Activated T-helper 9 cell treated with anti-CD3 and anti-CD28 coated beads, Interleukin-2, amount 50 U/mL, for 16 hours (primary cell): ENCODE measurements around the gene KIF24.
"Not testable (repeated sequence)": the region's sequence is repeated elsewhere in the genome, so short reads cannot be mapped to it uniquely, and the experiment has no call there.

Experiments
- DNase-seq: peaks from one replicate; pipeline ENCODE4 v3.0.0-alpha.2; 2020; ENCODE audit warnings: low read depth

KIF24 gene

GRCh38 chr9:34328987-34329832 lies at the start of gene KIF24, which contains the start of gene NUDT2:
KIF24 (minus strand) TSS chr9:34329268; CDS start chr9:34311346, 17,922 bp downstream.
NUDT2 (plus strand) TSS chr9:34329569; CDS start chr9:34339040, 9,471 bp downstream.
- peak; percentile 92 for DNase-seq

- no peak for DNase-seq
Measured at GRCh38 chr9:34378376-34379060, 49.5 kb upstream of the KIF24 start.

GRCh38 chr9:34377404-34377746 lies 48.3 kb upstream of the KIF24 start:
- DNase-seq, result no peak

GRCh38 chr9:34376596-34377403 lies 47.7 kb upstream of the KIF24 start, which contains the start of gene MYORG:
MYORG (minus strand) TSS chr9:34376898; CDS start chr9:34372943, 3,955 bp downstream.
- DNase-seq, result peak; percentile 95

GRCh38 chr9:34375901-34376595 lies 47.0 kb upstream of the KIF24 start:
- DNase-seq, result peak; percentile 29

DNA sequence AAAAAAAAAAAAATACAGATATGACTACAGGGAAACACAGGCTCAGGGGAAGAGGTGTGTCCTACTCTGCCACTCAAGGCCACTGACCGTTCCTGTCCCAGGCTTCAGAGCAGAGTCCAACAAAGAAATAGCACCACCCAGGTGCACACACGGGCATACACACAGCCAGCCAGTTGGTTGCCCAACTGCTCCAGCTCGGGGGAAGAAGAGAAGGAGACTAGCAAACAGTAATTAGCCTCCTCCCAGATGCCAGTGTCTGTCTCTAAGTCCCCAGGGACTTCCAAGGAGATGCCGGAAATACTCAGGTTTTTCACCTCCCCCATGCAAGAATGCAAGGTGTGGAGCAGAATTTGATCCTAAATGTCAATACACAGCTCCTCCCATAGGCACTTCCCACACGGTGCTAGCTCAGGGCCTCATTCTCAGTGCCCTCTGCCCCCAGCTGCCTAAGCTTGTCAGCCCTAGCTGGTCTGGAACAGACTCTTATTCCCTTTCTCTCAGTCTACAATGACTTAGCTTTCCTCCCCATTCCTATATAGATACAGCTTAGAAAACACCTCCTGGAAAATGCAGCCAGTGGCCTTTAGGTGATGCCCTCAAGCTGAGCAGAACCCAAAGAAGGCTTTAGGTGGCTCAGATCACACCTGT lies 46.0 kb upstream of the KIF24 start:
- DNase-seq, result no peak

- no peak for DNase-seq
Measured at GRCh38 chr9:34374339-34374738, 45.3 kb upstream of the KIF24 start.

- no peak for DNase-seq
Measured at GRCh38 chr9:34373749-34374148, 44.7 kb upstream of the KIF24 start.

DNA sequence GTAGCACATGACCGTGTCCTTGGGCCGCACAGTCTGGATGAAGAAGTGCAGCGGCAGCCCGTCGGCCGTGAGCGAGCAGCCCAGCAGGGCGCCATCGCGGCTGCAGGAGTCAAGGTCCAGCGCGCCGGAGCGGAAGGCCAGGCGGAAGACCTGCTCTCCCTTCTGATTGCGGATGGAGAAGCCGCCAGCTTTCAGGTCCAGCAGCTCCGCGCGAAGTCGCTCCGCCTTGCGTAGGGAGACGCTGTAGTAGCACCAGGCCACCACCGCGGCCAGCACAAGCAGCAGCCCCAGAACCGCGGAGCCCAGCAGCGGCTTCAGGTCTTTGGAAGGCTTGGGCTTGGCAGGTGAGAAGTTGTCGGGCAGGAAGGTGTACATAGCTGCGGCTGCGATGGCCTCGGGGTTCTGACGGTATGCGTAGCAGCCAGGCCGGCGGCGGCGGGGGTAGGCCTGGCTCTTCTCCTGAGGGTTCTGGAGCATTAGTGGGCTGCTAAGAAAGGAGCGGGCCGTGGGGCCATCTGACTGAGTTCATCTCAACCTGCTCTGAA lies 43.5 kb upstream of the KIF24 start:
- DNase-seq, result no peak

DNA sequence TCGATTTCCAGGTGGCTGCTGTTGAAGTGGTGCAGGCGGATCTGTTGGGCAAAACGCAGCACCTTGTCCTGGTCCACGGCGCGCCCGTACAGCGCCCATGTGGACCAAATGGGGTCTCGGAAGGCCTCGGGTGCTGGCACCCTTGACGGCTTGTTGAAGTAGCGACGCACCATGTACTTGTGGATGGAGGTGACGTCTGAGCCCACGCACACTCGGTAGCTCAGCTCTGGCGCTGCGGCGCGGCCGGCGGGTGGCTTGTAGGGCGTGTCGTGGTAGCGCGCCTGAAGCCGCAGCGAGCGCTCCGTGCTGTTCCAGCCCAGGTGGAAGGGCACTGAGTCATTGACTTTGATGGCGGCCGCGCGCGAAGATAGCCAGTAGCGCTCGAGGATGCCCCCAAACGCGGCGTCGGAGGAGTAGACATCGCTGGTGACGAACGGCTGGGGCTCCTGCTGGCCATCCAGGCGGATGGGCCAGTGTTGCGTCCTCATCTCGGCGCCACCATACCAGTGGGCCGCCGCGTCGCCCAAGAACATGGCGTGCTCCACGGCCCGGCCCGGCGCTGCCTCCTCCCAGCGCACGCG lies 42.9 kb upstream of the KIF24 start:
- DNase-seq, result no peak

- DNase-seq, result no peak
Measured at GRCh38 chr9:34370970-34371880, 42.2 kb upstream of the KIF24 start.

- no peak for DNase-seq
Measured at GRCh38 chr9:34370335-34370969, 41.4 kb upstream of the KIF24 start.

- no peak for DNase-seq
Measured at GRCh38 chr9:34369636-34370035, 40.6 kb upstream of the KIF24 start.

DNA sequence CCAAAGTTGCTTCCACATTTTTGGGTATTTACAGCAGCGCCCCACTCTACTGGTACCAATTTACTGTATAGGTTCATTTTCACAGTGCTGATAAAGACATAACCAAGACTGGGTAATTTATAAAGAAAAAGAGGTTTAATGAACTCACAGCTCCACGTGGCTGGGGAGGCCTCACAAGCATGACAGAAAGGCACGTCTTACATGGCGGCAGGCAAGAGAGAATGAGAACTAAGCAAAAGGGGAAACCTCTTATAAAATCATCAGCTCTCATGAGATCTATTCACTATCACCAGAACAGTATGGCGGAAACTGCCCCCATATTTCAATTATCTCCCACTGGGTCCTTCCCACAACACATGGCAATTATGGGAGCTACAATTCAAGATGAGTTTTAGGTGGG lies 39.7 kb upstream of the KIF24 start:
- DNase-seq, result not testable (repeated sequence)

DNA sequence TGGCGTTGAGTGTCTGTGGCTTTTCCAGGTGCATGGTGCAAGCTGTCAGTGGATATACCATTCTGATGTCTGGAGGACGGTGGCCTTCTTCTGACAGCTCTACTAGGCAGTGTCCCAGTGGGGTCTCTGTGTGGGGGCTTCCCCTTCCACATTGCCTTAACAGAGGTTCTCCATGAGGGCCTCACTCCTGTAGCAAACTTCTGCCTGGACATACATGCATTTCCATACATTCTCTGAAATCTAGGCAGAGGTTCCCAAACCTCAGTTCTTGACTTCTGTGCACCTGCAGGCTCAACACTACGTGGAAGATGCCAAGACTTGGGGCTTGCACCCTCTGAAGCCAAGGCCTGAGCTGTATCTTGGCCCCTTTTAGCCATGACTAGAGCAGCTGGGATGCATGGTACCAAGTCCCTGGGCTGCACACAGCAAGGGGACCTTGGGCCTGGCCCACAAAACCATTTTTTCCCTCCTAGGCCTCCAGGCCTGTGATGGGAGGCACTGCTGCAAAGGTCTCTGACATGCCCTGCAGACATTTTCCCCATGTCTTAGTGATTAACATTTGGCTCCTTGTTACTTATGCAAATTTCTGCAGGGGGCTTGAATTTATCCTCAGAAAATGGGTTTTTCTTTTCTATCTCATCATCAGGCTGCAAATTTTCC lies 38.8 kb upstream of the KIF24 start:
- not testable (repeated sequence) for DNase-seq

GRCh38 chr9:34366365-34366764 lies 37.3 kb upstream of the KIF24 start:
- DNase-seq, result no peak

DNA sequence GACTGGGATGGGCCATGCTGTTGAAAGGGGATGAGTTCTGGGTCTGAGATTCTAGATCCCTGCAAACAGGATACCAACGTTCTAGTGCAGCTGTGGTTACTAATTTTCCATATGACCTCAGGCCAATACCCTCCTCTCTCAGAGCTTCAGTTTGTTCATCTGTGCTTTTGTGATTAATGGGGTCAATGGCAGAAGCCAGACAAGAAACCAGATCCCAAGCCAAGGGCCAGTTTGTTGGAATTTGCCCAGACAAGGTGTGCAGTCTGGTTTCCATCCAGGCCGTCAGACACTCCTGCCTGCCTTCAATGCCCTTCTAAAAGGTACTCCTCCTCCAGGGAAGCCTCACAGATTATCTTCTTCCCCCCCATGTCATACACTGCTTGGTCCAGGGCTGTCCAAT lies 36.2 kb upstream of the KIF24 start:
- no peak for DNase-seq

GRCh38 chr9:34363619-34364351 lies 34.7 kb upstream of the KIF24 start:
- DNase-seq, result no peak
